Astrocyte (in vitro differentiated cells and primary cell): Measurements from ENCODE around the gene PXN. TPM values are rescaled to one million over a fixed set of nuclear protein-coding genes. Genes with fewer than 3 reads are reported as not detected.

Experiments
- DNase-seq: peaks from one replicate; pipeline ENCODE4 v3.0.0-alpha.2; 2010; ENCODE audit warnings: low read depth
- FAIRE-seq: peaks from 2 replicates; lab custom pipeline; 2011; peaks lifted over from hg19 to GRCh38; lab: Jason Lieb, UNC
- H2AFZ ChIP-seq: 2 replicates; pipeline ENCODE4 v1.6.0; 2012; ENCODE audit warnings: low read depth, low read length, inconsistent platforms
- H3K27ac ChIP-seq: 2 replicates; pipeline ENCODE4 v1.5.1; 2011; ENCODE audit warnings: low read depth, low read length, inconsistent platforms
- H3K27me3 ChIP-seq: 2 replicates; pipeline ENCODE4 v1.6.0; 2011; ENCODE audit warnings: low read length, inconsistent platforms; ENCODE audit not compliant: insufficient read depth
- H3K36me3 ChIP-seq: 2 replicates; pipeline ENCODE4 v1.5.1; 2011; ENCODE audit warnings: low read length, inconsistent platforms; ENCODE audit not compliant: insufficient read depth
- H3K4me1 ChIP-seq: 2 replicates; pipeline ENCODE4 v1.5.1; 2011; ENCODE audit warnings: low read length, inconsistent platforms; ENCODE audit not compliant: insufficient read depth
- H3K4me2 ChIP-seq: 2 replicates; pipeline ENCODE4 v1.6.0; 2012; ENCODE audit warnings: low read length, inconsistent platforms
- H3K4me3 ChIP-seq: 2 replicates; pipeline ENCODE4 v1.5.1; 2011; ENCODE audit warnings: low read depth, mild to moderate bottlenecking, low read length, inconsistent platforms; ENCODE audit not compliant: insufficient read depth
- H3K79me2 ChIP-seq: 2 replicates; pipeline ENCODE4 v1.6.0; 2012; ENCODE audit warnings: mild to moderate bottlenecking, low read length, inconsistent platforms; ENCODE audit not compliant: insufficient read depth
- H3K9ac ChIP-seq: 2 replicates; pipeline ENCODE4 v1.6.0; 2012; ENCODE audit warnings: mild to moderate bottlenecking, low read length, inconsistent platforms
- H3K9me3 ChIP-seq: 2 replicates; pipeline ENCODE4 v1.5.1; 2012; ENCODE audit warnings: low read depth, mild to moderate bottlenecking, low read length, inconsistent platforms; ENCODE audit not compliant: insufficient read depth
- H4K20me1 ChIP-seq: 2 replicates; pipeline ENCODE4 v1.6.0; 2012; ENCODE audit warnings: low read length, inconsistent platforms; ENCODE audit not compliant: insufficient read depth
- H3K27ac Mint-ChIP-seq: one replicate; pipeline ENCODE4 v1.8.0; 2021; ENCODE audit warnings: mild to moderate bottlenecking, mixed read lengths; ENCODE audit not compliant: unreplicated experiment
- H3K27me3 Mint-ChIP-seq: one replicate; pipeline ENCODE4 v1.8.0; 2021; ENCODE audit warnings: low read depth, mixed read lengths; ENCODE audit not compliant: unreplicated experiment
- H3K36me3 Mint-ChIP-seq: one replicate; pipeline ENCODE4 v1.8.0; 2021; ENCODE audit warnings: low read depth, mixed read lengths; ENCODE audit not compliant: unreplicated experiment
- H3K4me1 Mint-ChIP-seq: one replicate; pipeline ENCODE4 v1.8.0; 2021; ENCODE audit warnings: low read depth, mixed read lengths; ENCODE audit not compliant: unreplicated experiment
- H3K4me3 Mint-ChIP-seq: one replicate; pipeline ENCODE4 v1.8.0; 2021; ENCODE audit warnings: mild to moderate bottlenecking, moderate library complexity, mixed read lengths; ENCODE audit not compliant: unreplicated experiment
- H3K9me3 Mint-ChIP-seq: one replicate; pipeline ENCODE4 v1.8.0; 2021; ENCODE audit warnings: mild to moderate bottlenecking, mixed read lengths; ENCODE audit not compliant: unreplicated experiment
- EZH2 ChIP-seq: IDR thresholded peaks from 2 replicates; pipeline ENCODE4 v1.6.1; 2012; ENCODE audit warnings: mild to moderate bottlenecking, low read length, inconsistent platforms; ENCODE audit not compliant: insufficient read depth
- total RNA-seq: library from RNA; stranded (reverse); gene quantifications from 2 replicates; pipeline ENCODE4 v1.2.1, GENCODE V29; 2021
- TF ChIP-seq, protein P1 (sequence below): IDR thresholded peaks from 2 replicates; pipeline ENCODE4 v1.5.1; 2011; ENCODE audit warnings: low read depth, mild to moderate bottlenecking, inconsistent platforms, low read length, moderate library complexity; ENCODE audit not compliant: insufficient read depth

Gene PXN
- total RNA-seq, 1 donor from 2014 or later: 151 TPM

- H3K4me1 ChIP-seq: peaks cover 53% of the 10 kb centered on the region
- no peaks in the 10 kb centered on the region for H3K27me3 ChIP-seq
- FAIRE-seq (no peak), DNase-seq (no peak)
- peaks cover 88% of the 10 kb centered on the region for H4K20me1 ChIP-seq
- H3K9ac ChIP-seq: no peak overlapping the region
- Mint-ChIP-seq H3K27ac (no peak overlapping the region), H3K4me3 (no peak overlapping the region), H3K27me3 (no peaks in the 10 kb centered on the region), H3K9me3 (no peaks in the 10 kb centered on the region), H3K4me1 (peaks cover 55% of the 10 kb centered on the region), H3K36me3 (peaks cover 24% of the 10 kb centered on the region)
- H3K36me3 ChIP-seq: no peaks in the 10 kb centered on the region
- no peak for TF ChIP-seq EZH2
- TF ChIP-seq, protein P1, sequence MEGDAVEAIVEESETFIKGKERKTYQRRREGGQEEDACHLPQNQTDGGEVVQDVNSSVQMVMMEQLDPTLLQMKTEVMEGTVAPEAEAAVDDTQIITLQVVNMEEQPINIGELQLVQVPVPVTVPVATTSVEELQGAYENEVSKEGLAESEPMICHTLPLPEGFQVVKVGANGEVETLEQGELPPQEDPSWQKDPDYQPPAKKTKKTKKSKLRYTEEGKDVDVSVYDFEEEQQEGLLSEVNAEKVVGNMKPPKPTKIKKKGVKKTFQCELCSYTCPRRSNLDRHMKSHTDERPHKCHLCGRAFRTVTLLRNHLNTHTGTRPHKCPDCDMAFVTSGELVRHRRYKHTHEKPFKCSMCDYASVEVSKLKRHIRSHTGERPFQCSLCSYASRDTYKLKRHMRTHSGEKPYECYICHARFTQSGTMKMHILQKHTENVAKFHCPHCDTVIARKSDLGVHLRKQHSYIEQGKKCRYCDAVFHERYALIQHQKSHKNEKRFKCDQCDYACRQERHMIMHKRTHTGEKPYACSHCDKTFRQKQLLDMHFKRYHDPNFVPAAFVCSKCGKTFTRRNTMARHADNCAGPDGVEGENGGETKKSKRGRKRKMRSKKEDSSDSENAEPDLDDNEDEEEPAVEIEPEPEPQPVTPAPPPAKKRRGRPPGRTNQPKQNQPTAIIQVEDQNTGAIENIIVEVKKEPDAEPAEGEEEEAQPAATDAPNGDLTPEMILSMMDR: no peak
- no peaks in the 10 kb centered on the region for H3K9me3 ChIP-seq
- peaks cover 98% of the 10 kb centered on the region for H3K79me2 ChIP-seq
- no peak overlapping the region for H2AFZ ChIP-seq
- H3K4me3 ChIP-seq: no peak overlapping the region
- H3K27ac ChIP-seq: no peak overlapping the region
- H3K4me2 ChIP-seq: no peak overlapping the region
Measured at GRCh38 chr12:120260607-120261006, 4.9 kb downstream of the PXN start.

DNA sequence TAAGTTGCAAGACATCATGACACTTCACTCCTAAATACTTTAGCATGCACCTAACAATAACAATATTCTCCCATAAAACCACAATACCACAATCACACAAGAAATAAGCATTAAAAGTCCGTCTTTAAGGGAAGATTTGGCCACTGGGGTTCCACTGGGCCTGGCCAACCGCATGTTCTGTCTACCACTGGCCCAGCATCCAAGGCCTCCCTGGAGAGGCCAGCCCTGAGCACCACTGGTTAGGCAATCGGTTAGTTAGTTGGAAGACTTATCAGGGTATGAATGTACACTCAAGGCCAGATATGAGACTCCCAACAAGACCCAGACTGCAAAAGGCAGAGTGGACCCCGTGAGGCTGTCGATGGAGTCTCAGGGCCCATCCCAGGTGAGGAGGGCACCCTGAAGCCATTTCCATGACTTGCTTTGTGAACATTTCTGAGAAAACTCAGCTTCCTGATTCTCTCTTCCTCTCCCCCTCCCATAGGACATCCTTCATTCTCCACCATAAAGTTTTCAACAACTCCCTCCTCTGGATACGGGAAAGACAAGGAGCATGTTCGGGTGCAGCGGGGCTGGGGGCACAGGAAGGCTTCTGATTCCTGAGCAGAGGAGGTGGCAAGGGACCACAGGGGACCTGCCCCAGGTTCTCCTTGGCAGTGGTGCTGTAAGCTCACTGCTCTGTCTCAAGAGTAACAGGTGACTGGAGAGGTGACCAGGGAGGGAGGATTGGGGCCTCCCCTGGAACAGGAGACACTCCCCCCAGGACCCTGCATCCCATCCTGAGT lies 5.9 kb downstream of the PXN start:
- peak; percentile 38 for DNase-seq
- no peak overlapping the region for H3K27ac ChIP-seq
- H3K36me3 ChIP-seq: peaks cover 7% of the 10 kb centered on the region
- Mint-ChIP-seq H3K27ac (no peak overlapping the region), H3K4me1 (peaks cover 57% of the 10 kb centered on the region), H3K36me3 (peaks cover 25% of the 10 kb centered on the region), H3K4me3 (no peak overlapping the region), H3K27me3 (no peaks in the 10 kb centered on the region), H3K9me3 (no peaks in the 10 kb centered on the region)
- no peak overlapping the region for H3K9ac ChIP-seq
- H3K4me1 ChIP-seq: peaks cover 51% of the 10 kb centered on the region
- H4K20me1 ChIP-seq: peaks cover 91% of the 10 kb centered on the region
- TF ChIP-seq EZH2: no peak
- TF ChIP-seq, protein P1: no peak
- no peak for FAIRE-seq
- no peak overlapping the region for H3K4me2 ChIP-seq
- H3K27me3 ChIP-seq: no peaks in the 10 kb centered on the region
- no peaks in the 10 kb centered on the region for H3K9me3 ChIP-seq
- peaks cover 100% of the 10 kb centered on the region for H3K79me2 ChIP-seq
- H2AFZ ChIP-seq: no peak overlapping the region
- no peak overlapping the region for H3K4me3 ChIP-seq

- DNase-seq (no peak), FAIRE-seq (no peak)
- Histone ChIP-seq H3K4me2 (peak overlapping the region; percentile 84), H3K27ac (no peak overlapping the region), H3K9me3 (no peaks in the 10 kb centered on the region), H3K4me3 (no peak overlapping the region), H3K9ac (no peak overlapping the region), H3K36me3 (peaks cover 10% of the 10 kb centered on the region), H3K79me2 (peaks cover 100% of the 10 kb centered on the region), H2AFZ (no peak overlapping the region), H4K20me1 (peaks cover 89% of the 10 kb centered on the region), H3K27me3 (no peaks in the 10 kb centered on the region), H3K4me1 (peaks cover 39% of the 10 kb centered on the region)
- no peak overlapping the region for H3K27ac Mint-ChIP-seq
- H3K27me3 Mint-ChIP-seq: no peaks in the 10 kb centered on the region
- no peaks in the 10 kb centered on the region for H3K9me3 Mint-ChIP-seq
- H3K36me3 Mint-ChIP-seq: peaks cover 28% of the 10 kb centered on the region
- TF ChIP-seq, protein P1: no peak
- TF ChIP-seq EZH2: no peak
- peaks cover 50% of the 10 kb centered on the region for H3K4me1 Mint-ChIP-seq
- peak overlapping the region; percentile 20 for H3K4me3 Mint-ChIP-seq
Measured at GRCh38 chr12:120258323-120258896, 7.1 kb downstream of the PXN start.
